ENCODE measurements around the gene EEIG2. TPM values are rescaled to one million over a fixed set of nuclear protein-coding genes. Genes with fewer than 3 reads are reported as not detected.

Gene EEIG2
- total and polyA plus RNA-seq, 2 donors (not counting 1 experiment from before 2014, with no cell fraction given), result 4.4 to 13.6 TPM

GRCh38 chr1:108592030-108592759, 32.3 kb downstream of the EEIG2 start:
- ATAC-seq (ENCODE audit: low read depth) (peak; percentile 67), DNase-seq (peak; percentile 31)
- Histone ChIP-seq H3K9ac (ENCODE audit: low read length) (no peak overlapping the region), H3K36me3 (replicated peaks in 1 of 2; ENCODE audit: control extremely low read depth in 1 of 2, control insufficient read depth in 1 of 2, extremely low read depth in 1 of 2, insufficient read depth in 2 of 2, low read length in 1 of 2) (no peaks in the 10 kb centered on the region), H3K4me2 (replicated peaks; ENCODE audit: low read depth, low read length, poor library complexity, severe bottlenecking) (peak overlapping the region; percentile 0), H2AFZ (ENCODE audit: insufficient read depth, low read depth, low read length, poor library complexity, severe bottlenecking) (no peak overlapping the region), H3K4me1 (ENCODE audit: control insufficient read depth in 2 of 2, insufficient read depth in 2 of 2, low read length in 2 of 2) (peaks cover 12 to 15% of the 10 kb centered on the region in 2 donors), H3K27ac (ENCODE audit: low read length in 2 of 2) (no peak overlapping the region), H4K20me1 (ENCODE audit: control insufficient read depth, insufficient read depth, low read length, poor library complexity, severe bottlenecking) (peaks cover 42% of the 10 kb centered on the region), H3K4me3 (ENCODE audit: control extremely low read depth in 1 of 5, extremely low read depth in 1 of 5, insufficient read depth in 1 of 5, low read depth in 2 of 5, low read length in 4 of 5) (no peak overlapping the region), H3K79me2 (ENCODE audit: control insufficient read depth, insufficient read depth, low read length) (peaks cover 73% of the 10 kb centered on the region), H3K27me3 (replicated peaks in 1 of 4; ENCODE audit: control extremely low read depth in 1 of 4, control insufficient read depth in 3 of 4, insufficient read depth in 4 of 4, low read length in 3 of 4) (no peaks in the 10 kb centered on the region), H3K9me3 (ENCODE audit: control extremely low read depth in 1 of 3, control insufficient read depth in 2 of 3, insufficient read depth in 1 of 3, low read length in 2 of 3) (no peaks in the 10 kb centered on the region)
- Mint-ChIP-seq H3K27ac (peak overlapping the region; percentile 5), H3K4me1 (peaks cover 19% of the 10 kb centered on the region), H3K9me3 (ENCODE audit: insufficient read depth) (no peaks in the 10 kb centered on the region), H3K27me3 (no peaks in the 10 kb centered on the region), H3K4me3 (peak overlapping the region; percentile 9)
- POLR2A ChIA-PET, result no interaction called here
- TF ChIP-seq CTCF (IDR thresholded peaks at IDR 0.05), result no peak
- 50% methylated on average over 1 of the region's 5 CpGs for WGBS (ENCODE audit: insufficient coverage)
- intact Hi-C loops (cut with micrococcal nuclease), result no loop called here
- CTCF ChIA-PET, result interaction anchor here (0.5 to 3.2 kb wide), 2 partner anchors 9 to 32 kb away, joined by 3 to 10 read pairs; partner anchors contain the start of gene EEIG2

- TF ChIP-seq CTCF (IDR thresholded peaks at IDR 0.05) (no peak), EZH2 (IDR thresholded peaks at IDR 0.05; ENCODE audit: borderline replicate concordance, insufficient read depth, low read depth, low read length, poor library complexity, severe bottlenecking) (no peak)
- 100% methylated on average over 1 of the region's 2 CpGs for WGBS (ENCODE audit: insufficient coverage)
- H3K79me2 ChIP-seq (ENCODE audit: control insufficient read depth, insufficient read depth, low read length), result peaks cover 64% of the 10 kb centered on the region
Observed at GRCh38 chr1:108593448-108593847, 33.5 kb downstream of the EEIG2 start.

More at GRCh38 chr1:108593448-108593847, 33.5 kb downstream of the EEIG2 start:
- H3K9ac ChIP-seq (ENCODE audit: low read length), result no peak overlapping the region
- no peak overlapping the region for H3K4me2 ChIP-seq (replicated peaks; ENCODE audit: low read depth, low read length, poor library complexity, severe bottlenecking)
- no peaks in the 10 kb centered on the region for H3K9me3 ChIP-seq (ENCODE audit: control extremely low read depth in 1 of 3, control insufficient read depth in 2 of 3, insufficient read depth in 1 of 3, low read length in 2 of 3)
- Mint-ChIP-seq H3K4me1 (peaks cover 19% of the 10 kb centered on the region), H3K27ac (no peak overlapping the region), H3K27me3 (no peaks in the 10 kb centered on the region), H3K9me3 (ENCODE audit: insufficient read depth) (no peaks in the 10 kb centered on the region), H3K4me3 (no peak overlapping the region)
- ChIA-PET POLR2A (no interaction called here), CTCF (interaction anchor here (3.2 kb wide), 1 partner anchor 33 kb away, joined by 10 read pairs; the partner anchor contains the start of gene EEIG2)
- H4K20me1 ChIP-seq (ENCODE audit: control insufficient read depth, insufficient read depth, low read length, poor library complexity, severe bottlenecking), result peaks cover 42% of the 10 kb centered on the region
- no peak overlapping the region for H2AFZ ChIP-seq (ENCODE audit: insufficient read depth, low read depth, low read length, poor library complexity, severe bottlenecking)
- intact Hi-C loops (cut with micrococcal nuclease), result no loop called here
- H3K36me3 ChIP-seq (replicated peaks in 1 of 2; ENCODE audit: control extremely low read depth in 1 of 2, control insufficient read depth in 1 of 2, extremely low read depth in 1 of 2, insufficient read depth in 2 of 2, low read length in 1 of 2), result no peaks in the 10 kb centered on the region
- ATAC-seq (ENCODE audit: low read depth) (no peak), DNase-seq (no peak)
- H3K4me1 ChIP-seq (ENCODE audit: control insufficient read depth in 2 of 2, insufficient read depth in 2 of 2, low read length in 2 of 2), result peaks cover 12 to 15% of the 10 kb centered on the region in 2 donors
- H3K27me3 ChIP-seq (replicated peaks in 1 of 4; ENCODE audit: control extremely low read depth in 1 of 4, control insufficient read depth in 3 of 4, insufficient read depth in 4 of 4, low read length in 3 of 4), result no peaks in the 10 kb centered on the region
- no peak overlapping the region for H3K4me3 ChIP-seq (ENCODE audit: control extremely low read depth in 1 of 5, extremely low read depth in 1 of 5, insufficient read depth in 1 of 5, low read depth in 2 of 5, low read length in 4 of 5)
- H3K27ac ChIP-seq (ENCODE audit: low read length in 2 of 2), result no peak overlapping the region
